NOMO-1 (cell line): ENCODE data around the gene TRIM67.
"Not testable (repeated sequence)": the region's sequence is repeated elsewhere in the genome, so short reads cannot be mapped to it uniquely, and the experiment has no call there.

ENCODE experiments used
- DNase-seq, 2 experiments: peaks; one replicate each; lab custom pipeline; 2025; ENCODE audit not compliant: unreplicated experiment in 2 of 2; lab: John Stamatoyannopoulos, UW

The TRIM67 gene

GRCh38 chr1:231161667-231162296 lies at the start of gene TRIM67:
TRIM67 (plus strand) TSS chr1:231162058; CDS start chr1:231162970, 912 bp downstream.
- no peak for DNase-seq

GRCh38 chr1:231116738-231117137 lies 45.1 kb upstream of the TRIM67 start:
- DNase-seq = no peak

GRCh38 chr1:231118704-231119453 lies 43.0 kb upstream of the TRIM67 start:
- DNase-seq = no peak

GRCh38 chr1:231121533-231121932 lies 40.3 kb upstream of the TRIM67 start:
- DNase-seq = no peak

GRCh38 chr1:231122143-231122542 lies 39.7 kb upstream of the TRIM67 start:
- peak in 1 of 2 experiments; percentile 14 for DNase-seq

- DNase-seq = no peak
These were observed 37.1 kb upstream of the TRIM67 start for GRCh38 chr1:231124746-231125145.

- DNase-seq = no peak
These were observed 35.8 kb upstream of the TRIM67 start for GRCh38 chr1:231125972-231126580.

GRCh38 chr1:231127106-231127505 lies 34.8 kb upstream of the TRIM67 start:
- DNase-seq = not testable (repeated sequence)

GRCh38 chr1:231128471-231128870 lies 33.4 kb upstream of the TRIM67 start:
- not testable (repeated sequence) for DNase-seq

- no peak for DNase-seq
These were observed 31.3 kb upstream of the TRIM67 start for GRCh38 chr1:231130544-231130943.

- DNase-seq = not testable (repeated sequence)
These were observed 29.3 kb upstream of the TRIM67 start for GRCh38 chr1:231132591-231132990.

GRCh38 chr1:231134624-231135023 lies 27.2 kb upstream of the TRIM67 start:
- no peak for DNase-seq

GRCh38 chr1:231138236-231138635 lies 23.6 kb upstream of the TRIM67 start:
- no peak for DNase-seq

- DNase-seq = no peak
These were observed 22.7 kb upstream of the TRIM67 start for GRCh38 chr1:231139125-231139649.

- DNase-seq = no peak
These were observed 21.9 kb upstream of the TRIM67 start for GRCh38 chr1:231139659-231140654.

- no peak for DNase-seq
These were observed 17.3 kb upstream of the TRIM67 start for GRCh38 chr1:231144416-231145193.

- DNase-seq = no peak
These were observed 14.0 kb upstream of the TRIM67 start for GRCh38 chr1:231147896-231148295.

- DNase-seq = no peak
These were observed 10.0 kb upstream of the TRIM67 start for GRCh38 chr1:231151811-231152210.

GRCh38 chr1:231153726-231154125 lies 8.1 kb upstream of the TRIM67 start:
- no peak for DNase-seq

GRCh38 chr1:231155808-231156207 lies 6.0 kb upstream of the TRIM67 start:
- DNase-seq = no peak
